Stimulated activated CD8-positive, alpha-beta memory T cell treated with anti-CD3 and anti-CD28 coated beads, Interleukin-12 subunit alpha, Interleukin-12 subunit beta, amount 100 ng/mL, for 24 hours (primary cell): ENCODE measurements around the gene PLSCR4.
"Not testable (repeated sequence)": the region's sequence is repeated elsewhere in the genome, so short reads cannot be mapped to it uniquely, and the experiment has no call there.

Experiments
- DNase-seq: peaks from one replicate; pipeline ENCODE4 v3.0.0-alpha.2; 2020; ENCODE audit errors: extremely low read depth

The PLSCR4 gene

GRCh38 chr3:146246526-146246925 is 4.4 kb downstream of the PLSCR4 start:
- no peak for DNase-seq

DNA sequence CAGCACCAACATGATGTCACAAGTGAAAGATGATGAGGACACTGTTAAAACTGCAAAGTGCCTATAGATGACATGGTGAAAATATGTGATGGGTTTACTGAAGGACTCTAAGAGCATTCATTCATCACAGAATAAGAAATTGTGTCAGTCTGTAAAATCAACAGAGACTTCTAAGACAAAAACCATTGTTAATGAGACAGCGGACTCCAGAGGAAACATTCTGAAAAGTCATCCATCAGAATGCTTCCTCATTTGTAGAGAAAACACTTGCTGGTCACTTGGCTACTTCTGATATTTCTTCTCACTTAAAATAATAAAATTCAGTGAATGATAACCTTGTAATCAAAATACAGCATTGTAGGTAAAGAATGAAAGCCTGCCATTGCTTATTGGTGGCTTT is 7.3 kb downstream of the PLSCR4 start:
- DNase-seq = no peak

DNA sequence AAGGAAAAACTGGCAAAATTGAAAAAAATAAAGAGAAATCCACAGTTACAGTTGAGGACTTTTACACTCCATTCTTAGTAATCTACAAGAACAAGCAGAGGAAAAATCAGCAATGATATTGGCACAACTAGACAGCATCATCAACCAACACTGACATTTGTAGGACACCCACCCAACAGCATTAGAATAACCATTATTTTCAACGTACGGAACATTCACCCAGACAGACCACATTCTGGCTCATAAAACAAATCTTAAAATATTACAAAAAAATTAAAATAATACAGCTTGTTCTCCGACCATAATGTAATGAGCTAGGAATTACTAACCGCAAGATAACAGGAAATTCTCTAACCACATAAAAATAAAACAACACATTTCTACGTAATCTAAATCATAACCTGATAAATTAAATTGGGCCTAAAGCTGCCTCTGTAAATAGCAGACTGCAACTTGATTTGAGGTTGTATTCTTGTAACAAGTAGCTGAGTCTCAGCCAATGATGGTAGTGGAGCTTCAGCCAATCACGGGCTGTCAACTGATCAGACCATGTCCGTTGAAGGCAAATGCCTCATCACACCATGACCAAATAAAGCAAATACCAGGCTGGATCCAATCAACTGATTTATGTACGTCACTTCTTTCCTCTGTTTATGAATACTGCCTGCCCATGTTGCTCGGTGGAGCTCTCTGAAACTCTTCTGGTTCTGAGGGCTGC is 9.2 kb downstream of the PLSCR4 start:
- no peak for DNase-seq

DNA sequence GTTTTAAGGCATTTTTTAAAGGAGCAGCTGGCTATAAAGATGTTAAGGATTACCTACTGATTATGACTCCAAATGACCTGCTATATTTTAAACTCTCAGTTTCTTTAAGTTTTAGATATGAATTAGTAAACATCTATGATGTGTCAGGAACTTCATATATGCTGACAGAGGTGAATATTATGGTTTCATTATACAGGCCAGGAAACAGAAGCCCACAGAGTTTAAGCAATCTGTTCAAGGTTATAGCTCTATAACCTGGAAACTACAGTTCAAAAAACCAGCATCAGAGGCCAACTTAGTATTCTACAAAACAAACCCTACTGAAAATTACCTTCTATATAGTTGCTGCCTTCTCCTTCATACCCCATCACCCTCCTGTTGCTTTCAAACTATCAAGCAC is 17.4 kb downstream of the PLSCR4 start:
- DNase-seq = no peak

DNA sequence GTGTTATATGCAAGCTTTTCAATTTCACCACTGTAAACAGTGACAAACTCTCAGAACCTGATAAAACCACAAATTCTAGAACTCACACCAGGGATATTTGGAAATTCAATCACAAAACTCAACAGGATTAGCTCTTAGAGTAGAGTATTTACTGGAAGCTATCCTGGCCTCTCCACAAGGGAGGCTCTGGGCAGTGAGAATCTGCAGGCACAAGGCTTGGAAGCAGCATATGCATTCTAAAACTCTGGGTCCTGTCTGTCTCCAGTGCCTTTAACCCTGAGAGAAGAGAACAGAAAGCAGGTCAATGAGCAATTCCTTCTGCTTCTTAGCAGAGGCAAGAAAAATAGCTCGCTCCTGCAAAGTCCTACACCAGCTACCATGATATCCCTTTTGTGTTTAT is 23.4 kb downstream of the PLSCR4 start:
- DNase-seq = no peak

- no peak for DNase-seq
Measured at GRCh38 chr3:146226881-146227280, 24.0 kb downstream of the PLSCR4 start.

- DNase-seq = not testable (repeated sequence)
Measured at GRCh38 chr3:146225458-146225857, 25.4 kb downstream of the PLSCR4 start.

GRCh38 chr3:146223401-146224373 is 27.2 kb downstream of the PLSCR4 start:
- no peak for DNase-seq

DNA sequence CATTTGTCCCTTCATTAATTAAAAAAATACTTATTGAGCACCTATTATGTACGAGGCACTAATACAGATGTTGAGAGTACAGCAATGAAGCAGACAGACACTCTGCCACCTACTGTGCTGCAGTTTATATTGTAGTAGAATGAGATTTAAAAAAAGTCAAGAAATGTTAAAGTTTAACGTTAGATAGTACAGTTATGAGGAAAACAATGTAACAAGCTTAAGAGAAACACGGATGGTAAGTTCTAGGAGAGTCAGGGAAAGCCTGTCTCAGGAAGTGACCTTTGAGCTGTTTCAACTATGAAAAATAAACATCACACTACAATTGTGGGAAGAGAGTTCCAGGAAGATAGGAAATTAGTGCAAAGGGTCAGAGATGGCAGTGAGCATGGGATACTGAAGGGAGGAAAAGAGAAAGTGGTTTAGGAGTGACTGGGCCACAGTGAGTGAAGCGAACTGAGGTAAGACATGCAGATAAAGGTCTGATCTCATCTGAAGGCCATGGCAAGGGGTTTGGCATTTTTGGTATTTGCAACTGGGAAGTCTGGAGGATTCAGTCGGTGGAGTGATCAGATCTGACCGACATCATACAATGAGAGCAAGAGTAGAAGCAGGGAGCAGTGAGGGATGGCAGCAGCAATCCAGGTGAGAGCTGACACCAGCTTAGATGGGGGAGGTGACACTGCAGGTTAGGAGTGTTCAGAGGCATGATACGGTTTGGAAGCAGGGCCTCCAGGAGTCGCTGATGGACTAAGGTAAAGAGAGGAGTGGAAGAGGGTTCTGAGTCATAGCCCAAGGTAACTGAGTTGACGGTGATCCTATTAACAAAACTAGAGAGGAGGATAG is 28.5 kb downstream of the PLSCR4 start:
- DNase-seq = no peak

DNA sequence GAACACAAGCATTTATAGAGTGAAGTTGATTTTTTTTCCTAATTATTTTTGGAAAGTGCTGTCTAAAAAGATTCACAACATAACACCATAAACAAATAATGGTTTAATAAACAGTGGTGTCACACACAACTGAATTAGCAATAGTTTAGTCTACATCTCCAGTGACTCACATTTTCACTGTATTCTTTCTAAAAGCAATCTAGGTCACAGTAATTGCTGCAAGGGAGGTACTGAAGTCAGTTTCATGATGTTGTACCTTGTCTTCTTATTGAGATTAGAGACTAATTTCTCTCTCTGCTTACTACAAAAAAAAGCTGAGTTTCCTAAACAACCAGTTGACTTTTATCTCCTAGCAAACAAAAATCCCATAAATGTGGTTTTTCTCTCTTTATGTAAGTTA is 29.6 kb downstream of the PLSCR4 start:
- no peak for DNase-seq

DNA sequence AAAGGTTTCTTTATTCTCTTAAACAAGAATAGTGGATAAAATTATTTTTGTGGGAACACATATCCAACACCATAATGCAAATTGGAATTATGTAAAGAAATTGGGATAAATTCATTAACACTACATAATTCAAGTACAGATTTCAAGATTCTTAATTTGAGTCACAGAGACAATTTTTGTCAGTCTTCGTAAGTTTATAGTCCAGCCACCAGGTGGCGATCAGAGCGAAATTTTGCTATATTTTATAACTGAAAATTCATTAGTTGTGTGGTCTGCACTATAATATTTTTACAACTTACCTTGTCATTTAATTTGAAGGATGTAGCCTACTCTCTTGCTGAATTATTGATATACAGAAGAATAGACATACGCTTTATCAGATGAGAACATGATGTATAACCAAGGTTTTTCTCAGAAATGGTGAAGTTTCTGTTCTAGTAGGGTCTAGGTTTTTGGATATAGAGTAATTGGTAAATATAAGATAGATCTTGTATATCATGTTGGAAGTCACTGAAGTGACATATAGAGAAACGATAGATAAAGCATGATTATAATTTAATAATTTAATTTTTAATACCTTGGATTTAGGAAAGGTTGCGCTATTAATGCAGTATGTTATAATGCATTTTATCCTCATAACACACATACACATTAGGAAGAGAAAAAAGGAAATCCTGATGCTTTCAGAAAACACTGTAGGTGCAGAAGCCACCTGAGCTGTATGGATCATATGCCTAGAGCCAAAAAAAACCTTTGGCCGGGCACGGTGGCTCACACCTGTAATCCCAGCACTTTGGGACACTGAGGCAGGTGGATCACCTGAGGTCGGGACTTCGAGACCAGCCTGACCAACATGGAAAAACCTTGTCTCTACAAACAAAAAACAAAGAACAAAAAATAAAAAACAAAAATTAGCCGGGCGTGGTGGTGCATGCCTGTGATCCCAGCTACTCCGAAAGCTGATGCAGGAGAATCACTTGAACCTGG is 31.7 kb downstream of the PLSCR4 start:
- no peak for DNase-seq

DNA sequence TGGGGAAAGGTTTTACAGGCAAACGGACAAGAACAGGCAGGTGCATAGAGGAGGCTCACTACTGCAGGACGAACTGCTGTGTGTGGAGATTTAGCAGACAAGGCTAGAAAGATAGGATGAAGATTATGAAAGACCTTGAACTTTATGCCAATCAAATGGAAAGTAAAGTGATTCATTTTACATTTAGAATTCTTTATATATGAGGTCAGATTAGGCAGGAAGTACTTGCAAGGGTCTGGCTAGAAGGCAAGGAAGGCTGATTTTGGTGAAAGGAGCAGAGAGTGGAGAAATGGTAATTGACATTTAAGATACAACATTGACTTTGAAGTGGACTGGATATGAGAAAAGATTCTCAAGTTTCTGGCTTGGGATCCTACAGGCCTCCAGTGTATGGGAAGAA is 33.6 kb downstream of the PLSCR4 start:
- no peak for DNase-seq

DNA sequence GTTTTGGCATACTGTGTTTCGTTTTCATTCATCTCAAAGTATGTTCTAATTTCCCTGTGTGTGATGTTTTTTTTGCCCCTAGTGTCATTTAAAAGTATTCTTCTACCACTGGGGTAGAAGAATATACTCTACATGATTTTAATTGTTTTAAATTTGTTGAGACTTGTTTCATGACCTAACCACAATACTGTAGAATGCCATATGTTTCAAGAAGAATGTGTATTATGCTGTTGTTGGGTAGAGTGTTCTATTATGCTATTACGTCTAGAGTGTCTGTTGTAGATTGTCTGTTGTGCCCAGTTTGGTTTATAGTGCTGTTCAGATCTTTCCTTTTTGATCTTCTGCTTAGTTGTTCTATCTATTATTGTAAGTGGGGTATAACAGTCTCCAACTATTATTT is 36.4 kb downstream of the PLSCR4 start:
- DNase-seq = no peak

- no peak for DNase-seq
Measured at GRCh38 chr3:146209371-146209770, 41.5 kb downstream of the PLSCR4 start.

DNA sequence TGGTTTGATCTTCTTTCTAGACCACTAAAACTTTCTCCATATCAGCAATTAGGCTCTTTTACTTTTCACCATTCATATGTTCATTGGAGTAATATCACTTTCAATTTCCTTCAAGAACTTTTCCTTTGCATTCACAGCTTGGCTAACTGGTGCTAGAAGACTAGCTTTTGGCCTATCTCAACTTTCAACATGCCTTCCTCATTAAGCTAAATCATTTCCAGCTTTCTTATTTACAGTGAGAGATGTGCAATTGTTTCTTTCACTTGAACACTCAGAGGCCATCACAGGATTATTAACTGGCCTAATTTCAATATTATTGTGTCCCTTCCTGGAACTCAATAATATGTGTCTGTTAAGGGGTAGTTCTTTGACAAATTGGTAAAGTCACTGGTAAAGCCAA is 47.1 kb downstream of the PLSCR4 start:
- no peak for DNase-seq

DNA sequence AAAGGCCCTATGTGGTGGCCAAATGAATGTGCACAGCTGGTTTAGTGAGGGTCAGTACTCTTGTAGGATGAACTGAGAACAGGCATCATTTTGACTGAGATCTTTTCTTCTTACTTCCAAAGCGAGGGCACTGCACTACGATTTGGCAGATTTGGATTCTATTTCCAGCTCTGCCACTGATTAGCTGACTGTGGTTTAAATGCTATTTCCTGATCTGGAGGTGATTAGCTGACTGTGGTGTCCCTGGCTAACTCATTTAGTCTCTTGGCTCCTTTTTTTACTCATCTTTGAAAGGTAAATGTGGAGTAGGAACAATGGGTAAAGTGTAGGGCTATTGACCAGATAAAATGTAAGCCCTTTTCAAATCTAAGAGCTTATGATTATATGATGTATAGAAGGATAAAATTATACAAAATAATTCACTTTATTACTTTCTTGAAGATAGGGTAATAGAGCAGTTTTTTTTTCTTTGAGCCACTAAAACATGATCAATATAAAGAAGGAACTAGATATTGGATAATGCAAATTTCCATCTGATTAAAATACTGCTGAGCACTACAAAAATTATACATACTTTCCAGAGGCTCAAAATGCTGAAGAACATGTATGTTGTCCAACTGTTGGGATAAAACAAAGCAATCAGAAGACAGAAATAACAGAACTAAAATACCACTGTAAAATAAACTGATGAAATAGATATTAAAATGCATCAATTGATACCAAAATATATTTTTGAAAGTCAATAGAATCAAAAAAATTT is 50.3 kb downstream of the PLSCR4 start:
- DNase-seq = no peak

GRCh38 chr3:146199762-146200161 is 51.1 kb downstream of the PLSCR4 start:
- no peak for DNase-seq

GRCh38 chr3:146196789-146197188 is 54.1 kb downstream of the PLSCR4 start:
- no peak for DNase-seq

GRCh38 chr3:146195605-146196004 is 55.3 kb downstream of the PLSCR4 start:
- DNase-seq = no peak

DNA sequence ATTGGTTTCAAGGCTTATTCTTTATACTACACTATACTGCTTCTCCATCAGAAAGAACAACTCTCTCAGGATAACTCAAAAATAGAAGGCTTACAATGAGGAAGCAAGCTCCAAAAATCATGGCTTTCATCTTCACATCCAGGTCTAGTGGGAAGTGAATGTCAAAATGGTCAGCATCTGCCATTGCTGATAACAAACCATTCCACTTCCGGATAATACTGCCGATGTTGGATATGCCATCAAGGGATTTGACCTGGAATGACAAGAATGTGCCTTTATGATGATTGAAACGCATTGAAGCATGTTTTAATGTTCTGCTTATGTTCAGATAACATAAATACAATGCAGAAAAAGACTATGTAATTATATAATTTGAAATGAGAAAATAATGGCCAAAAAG is 55.9 kb downstream of the PLSCR4 start:
- DNase-seq = no peak
